A172 (cell line): Measurements from ENCODE around the gene SSTR5. TPM values are rescaled to one million over a fixed set of nuclear protein-coding genes. Genes with fewer than 3 reads are reported as not detected.
"Not testable (repeated sequence)": the region's sequence is repeated elsewhere in the genome, so short reads cannot be mapped to it uniquely, and the experiment has no call there.

ENCODE experiments used
- DNase-seq: peaks from one replicate; pipeline ENCODE4 v3.0.0-alpha.2; 2015; ENCODE audit warnings: low spot score
- total RNA-seq: library from RNA; depleted of rRNA; stranded (reverse); fragments of >200 nt; shearing (Covaris generic); gene quantifications from 2 replicates; pipeline ENCODE4 v1.2.3, GENCODE V29; 2014

SSTR5 gene
- total RNA-seq, 1 experiment from 2014 or later: not detected

DNA sequence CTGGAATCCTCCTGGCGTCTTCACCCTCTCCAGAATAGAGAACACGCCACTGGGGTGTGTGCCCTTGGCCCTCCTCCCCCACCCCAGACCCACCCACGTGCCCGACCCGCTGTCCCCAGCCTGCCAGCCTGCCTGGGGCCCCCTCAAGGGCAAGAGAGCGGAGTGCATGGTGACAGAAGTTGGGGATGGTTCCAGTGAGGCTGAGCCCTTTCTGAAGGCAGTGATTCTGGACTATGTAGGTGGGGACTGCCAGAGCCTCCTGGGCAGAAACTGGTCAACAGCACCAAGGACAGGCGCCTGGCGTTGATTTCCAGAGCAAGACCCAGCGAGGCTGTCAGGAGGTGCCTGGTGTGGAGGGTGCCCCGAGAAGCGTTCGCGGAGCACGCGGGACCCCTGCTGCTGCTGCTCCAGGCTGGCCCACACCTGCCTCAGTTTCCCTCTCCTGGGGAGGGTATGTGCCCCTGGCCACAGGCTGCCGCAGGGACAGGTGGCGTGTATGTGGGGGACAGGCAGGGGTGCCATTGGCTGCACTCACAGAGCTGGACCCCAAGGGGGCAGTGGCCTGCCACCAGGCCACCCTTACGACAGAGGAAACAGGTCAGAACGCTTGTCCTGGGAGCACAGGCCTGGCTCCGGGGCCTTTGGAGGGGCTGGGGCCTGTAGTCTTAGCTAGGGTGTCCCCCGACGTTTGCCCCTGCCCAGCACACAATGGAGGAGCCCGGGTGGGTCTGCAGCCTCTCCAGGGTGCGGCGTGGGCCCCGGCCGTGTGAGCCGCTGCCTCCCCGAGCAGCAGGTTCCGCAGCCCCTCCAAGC lies 1.2 kb downstream of the SSTR5 start:
- no peak for DNase-seq

DNA sequence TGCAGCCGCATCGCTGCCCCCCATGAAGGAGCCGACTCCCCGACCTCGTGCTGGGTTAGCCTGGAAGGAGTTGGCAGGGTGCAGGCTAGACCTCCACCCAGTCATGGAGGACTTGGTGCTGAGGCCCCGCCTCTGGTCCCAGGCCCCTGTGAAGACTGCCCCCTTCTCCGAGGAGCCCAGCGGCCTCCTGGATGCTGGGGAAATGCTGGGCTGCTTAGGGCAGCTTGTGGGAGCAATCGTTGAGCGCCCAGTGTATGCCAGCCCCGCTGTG lies 1.8 kb downstream of the SSTR5 start:
- DNase-seq: no peak

DNA sequence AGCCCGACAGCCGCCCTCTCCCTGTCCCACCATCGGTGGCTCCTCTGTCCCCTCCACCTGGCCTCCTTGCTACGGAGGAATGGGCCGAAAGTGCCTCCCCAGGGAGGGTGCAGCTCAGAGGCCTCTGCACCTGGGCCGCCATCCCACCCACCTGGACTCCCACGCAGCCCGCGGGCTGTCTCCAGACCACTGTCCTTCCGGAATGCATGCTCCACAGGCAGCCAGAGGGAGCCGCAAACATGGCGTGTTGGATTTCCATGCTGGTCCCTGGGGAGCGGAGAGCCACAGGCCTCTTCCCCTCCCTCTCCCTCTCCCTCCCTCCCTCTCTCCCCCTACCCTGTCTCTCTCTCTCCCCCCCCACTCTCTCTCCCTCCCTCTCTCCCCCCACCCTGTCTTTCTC lies 3.0 kb downstream of the SSTR5 start:
- DNase-seq: no peak

DNA sequence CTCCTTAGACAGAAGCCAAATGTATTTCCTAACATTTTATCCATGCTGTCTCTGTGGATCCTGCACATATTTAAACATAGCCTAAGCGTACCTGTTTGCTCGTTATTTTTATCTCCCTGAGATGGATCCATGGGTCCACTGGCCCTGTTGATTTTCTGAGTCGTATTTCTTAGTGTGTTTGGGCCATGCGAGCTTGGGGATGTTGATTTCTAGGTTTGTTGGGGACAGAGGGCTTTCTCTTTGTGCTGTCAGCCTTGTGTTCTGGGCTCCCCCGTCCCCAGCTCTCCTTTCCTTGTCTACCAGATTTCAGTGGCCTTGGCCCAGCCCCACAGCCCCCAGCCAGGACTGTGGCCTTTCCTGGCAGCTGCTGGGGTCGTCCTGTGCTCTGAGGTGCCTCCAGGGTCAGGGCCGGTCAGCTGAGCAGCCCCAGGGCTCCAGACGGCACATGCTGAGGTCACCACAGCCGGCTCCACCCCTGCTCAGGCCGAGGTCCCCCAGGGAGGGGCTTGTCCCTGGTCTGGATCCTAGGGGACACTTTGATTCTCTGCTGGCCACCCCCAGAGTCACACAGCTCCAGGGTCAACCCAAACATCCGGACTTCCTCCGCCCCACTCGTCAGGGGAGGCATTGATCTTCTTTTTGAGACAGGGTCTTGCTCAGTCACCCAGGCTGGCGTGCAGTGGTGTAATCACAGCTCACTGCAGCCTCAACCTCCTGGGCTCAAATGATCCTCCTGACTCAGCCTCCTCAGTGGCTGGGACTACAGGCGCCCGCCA lies 4.4 kb downstream of the SSTR5 start:
- DNase-seq: no peak

DNA sequence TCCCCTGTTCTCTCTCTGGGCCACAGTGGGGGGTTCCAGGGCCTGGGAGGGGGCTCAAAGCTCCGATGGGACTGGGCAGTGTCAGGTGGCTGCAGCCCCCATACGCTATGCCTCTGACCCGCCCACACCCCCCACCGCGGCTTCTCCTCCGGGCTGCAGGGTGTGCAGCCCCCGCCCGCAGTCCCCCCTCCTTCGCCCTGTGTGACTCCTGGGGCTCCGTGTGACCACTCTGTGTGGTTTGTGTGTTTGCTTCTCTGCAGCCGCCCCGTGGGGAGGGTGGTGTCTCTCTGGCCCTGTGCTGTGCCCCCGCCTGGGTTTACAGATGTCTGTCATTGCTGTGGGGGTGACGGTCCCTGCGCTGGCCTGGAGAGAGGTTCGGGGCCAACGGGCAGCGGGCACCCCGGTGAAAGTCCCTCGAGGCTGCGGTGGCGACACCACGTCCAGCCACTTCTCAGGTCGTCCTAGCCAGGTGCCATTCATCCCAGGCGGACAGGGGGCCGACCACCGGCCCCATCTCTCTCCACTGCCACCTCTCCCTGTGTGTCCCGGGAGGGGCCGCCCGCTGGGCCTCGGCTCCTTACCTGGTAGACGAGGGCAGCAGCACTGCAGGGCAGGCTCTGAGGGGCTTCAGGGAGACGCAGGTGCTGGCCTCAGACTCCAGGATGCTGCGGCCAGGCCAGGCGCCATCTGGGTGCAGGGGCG lies 5.5 kb downstream of the SSTR5 start:
- DNase-seq: no peak

DNA sequence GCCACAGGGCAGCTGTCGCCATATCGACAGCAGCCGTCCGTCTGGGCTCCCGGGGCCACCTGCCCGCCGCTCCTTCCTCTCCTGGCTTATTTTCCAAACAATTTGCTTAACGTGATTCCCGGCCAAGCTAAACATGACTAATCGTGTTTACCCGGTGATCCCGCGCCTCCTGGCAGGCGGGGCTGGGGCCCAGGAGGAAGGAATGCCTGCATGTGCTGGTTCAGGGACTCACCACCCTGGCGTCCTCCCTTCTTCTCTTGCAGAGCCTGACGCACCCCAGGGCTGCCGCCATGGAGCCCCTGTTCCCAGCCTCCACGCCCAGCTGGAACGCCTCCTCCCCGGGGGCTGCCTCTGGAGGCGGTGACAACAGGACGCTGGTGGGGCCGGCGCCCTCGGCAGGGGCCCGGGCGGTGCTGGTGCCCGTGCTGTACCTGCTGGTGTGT lies 6.1 kb downstream of the SSTR5 start:
- peak; percentile 88 for DNase-seq

DNA sequence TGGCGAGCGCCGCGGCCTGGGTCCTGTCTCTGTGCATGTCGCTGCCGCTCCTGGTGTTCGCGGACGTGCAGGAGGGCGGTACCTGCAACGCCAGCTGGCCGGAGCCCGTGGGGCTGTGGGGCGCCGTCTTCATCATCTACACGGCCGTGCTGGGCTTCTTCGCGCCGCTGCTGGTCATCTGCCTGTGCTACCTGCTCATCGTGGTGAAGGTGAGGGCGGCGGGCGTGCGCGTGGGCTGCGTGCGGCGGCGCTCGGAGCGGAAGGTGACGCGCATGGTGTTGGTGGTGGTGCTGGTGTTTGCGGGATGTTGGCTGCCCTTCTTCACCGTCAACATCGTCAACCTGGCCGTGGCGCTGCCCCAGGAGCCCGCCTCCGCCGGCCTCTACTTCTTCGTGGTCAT lies 6.8 kb downstream of the SSTR5 start:
- no peak for DNase-seq

DNA sequence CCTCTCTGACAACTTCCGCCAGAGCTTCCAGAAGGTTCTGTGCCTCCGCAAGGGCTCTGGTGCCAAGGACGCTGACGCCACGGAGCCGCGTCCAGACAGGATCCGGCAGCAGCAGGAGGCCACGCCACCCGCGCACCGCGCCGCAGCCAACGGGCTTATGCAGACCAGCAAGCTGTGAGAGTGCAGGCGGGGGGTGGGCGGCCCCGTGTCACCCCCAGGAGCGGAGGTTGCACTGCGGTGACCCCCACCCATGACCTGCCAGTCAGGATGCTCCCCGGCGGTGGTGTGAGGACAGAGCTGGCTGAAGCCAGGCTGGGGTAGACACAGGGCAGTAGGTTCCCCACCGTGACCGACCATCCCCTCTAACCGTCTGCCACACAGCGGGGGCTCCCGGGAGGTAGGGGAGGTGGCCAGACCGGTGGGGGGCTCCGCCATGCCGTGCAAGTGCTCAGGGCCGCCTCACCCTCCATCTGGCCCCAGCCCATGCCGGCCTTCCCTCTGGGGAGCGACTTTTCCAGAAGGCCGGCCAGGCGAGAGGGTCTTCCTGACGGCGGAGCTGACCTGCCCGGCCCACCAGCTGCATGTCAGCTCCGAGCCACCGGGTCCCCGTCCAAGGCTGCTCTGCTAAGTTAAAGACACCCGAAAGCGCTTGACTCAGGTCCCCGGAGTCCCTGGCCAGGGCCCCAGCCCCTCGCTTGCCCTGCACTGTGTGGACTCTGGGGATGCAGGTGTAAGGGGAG lies 7.4 kb downstream of the SSTR5 start:
- DNase-seq: no peak

DNA sequence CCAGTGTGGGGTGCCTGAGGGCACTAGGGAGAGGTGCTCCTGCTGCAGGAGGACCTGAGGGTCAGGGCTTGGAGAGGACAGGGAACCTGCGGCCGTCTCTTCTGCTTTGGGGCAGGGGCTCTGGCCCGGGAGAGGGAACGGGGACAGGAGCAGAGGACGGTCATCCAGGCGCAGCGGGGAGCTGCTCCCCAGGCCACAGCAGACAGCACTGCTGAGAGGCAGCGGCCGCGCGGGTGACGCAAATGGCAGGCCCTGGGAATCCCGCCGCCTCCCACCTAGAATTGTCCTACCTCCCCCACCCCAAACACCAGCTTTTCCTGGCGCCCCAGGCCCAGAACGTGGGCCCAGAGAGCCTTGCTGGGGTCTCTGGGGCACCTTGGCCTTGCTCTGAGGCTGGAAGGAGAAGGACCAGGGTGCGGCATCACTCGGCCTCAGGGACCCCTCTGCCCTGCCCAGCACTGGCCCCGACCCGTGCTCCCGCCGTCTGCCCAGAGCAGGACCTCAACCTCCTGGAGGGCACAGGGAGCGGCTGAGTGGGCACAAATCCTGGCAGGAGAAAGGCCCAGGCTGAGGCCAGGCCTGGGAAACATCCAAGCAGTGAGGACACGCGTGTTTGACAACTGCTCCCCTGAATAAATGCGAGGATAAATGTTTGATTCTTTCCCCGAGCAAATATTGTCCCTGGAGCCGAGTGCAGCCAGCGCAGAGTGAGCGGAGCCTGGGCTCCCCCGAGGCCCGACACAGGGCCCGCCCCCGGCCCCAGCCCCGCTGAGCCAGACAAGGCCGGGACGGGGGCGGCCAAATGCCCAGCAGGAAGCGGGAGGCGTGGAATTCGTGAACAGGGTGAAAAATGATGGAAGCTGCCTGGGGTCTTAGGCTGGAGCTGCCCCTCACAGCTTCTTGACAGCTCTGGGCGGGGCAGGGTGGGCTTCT lies 8.5 kb downstream of the SSTR5 start:
- DNase-seq: no peak

DNA sequence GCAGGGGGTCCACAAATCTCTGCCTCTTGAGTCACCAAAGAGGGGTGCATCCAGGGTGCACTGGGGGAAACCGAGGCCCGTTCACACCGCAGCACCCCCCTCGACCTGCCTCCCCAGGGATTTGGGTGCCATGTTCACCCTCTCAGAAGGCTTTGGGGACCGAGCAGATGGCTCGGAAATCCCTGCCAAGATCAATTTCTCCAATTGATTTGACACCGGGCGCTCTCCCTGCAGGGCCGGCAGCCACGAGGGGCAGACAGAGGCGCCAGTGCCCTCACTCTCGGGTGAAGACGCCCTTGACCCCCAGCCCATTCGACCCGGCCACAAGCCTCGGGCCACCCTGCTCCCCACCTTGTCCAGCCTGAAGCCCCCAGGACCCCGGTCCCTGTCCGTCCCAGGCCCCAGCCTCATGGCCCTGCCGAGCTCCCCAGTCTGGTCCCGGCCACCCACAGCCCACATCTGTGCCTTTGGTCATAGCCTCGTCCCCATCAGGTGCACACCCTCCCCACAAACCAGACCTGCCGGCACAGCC lies 9.3 kb downstream of the SSTR5 start:
- no peak for DNase-seq

DNA sequence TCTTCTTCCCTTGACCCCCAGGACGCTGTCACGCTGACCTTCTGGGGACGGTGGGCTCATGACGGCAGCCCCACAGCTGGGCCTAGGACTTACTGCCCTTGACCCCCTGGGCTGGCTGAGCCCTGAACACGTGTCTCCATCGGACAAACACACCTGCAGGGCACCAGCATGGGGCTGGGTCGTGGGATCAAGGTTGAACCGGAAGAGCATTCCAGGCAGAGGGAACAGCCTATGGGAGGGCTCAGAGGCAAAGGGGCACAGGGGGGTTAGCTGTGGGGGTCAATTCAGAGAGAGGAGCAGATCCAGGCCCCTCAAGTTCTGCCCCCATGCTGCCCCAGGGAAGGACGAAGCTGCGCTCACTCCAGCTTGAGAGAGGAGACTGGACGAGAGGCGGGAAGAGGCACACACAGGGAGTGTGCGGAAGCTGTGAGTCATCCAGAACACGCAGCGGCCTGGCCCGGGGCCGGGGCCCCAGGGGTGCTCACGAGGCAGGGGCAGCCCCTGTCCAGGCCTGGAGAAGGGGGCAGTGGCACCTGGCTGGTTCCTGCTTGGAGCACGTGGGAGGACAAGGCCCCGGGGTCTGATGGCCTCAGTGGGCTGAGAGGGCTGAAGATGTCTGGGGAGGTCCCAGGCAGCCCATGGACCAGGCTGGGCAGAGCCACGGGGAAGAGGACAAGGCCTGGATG lies 9.9 kb downstream of the SSTR5 start:
- DNase-seq: peak; percentile 83

DNA sequence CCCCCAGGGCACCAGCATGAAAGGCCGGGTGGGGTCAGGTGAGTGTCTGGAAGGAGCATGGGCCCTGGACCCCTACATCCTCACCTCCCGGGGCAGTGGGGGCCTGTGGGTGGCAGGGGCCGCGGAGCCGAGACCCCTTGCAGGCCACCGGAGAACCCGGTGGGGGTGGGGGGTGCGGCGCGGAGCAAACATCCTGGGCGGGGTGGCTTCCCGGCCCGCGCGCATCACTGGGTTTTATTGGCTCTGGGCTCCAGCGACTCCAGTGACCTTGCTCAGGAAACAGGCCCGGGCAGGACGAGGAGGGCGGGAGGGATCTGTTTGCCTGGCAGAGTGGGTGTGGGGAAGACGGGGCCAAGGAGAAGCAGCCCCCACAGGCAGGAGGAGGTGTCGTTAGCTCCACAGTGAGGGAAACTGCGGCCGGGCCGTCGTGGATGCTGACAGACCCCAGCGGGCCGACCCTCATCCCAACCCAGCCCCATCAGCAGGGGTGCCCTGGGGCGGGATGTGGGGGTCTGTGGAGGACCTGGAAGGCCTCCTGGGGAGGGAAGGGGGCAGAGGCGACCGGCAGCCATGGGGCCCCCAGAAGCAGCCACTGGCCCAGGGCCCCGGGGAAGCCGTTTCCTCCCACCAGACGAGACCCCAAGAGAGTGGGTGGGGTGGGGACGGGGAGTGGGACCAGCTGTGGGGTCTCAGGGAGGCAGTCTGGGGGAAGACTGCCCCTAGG lies 10.6 kb downstream of the SSTR5 start:
- DNase-seq: peak; percentile 44

DNA sequence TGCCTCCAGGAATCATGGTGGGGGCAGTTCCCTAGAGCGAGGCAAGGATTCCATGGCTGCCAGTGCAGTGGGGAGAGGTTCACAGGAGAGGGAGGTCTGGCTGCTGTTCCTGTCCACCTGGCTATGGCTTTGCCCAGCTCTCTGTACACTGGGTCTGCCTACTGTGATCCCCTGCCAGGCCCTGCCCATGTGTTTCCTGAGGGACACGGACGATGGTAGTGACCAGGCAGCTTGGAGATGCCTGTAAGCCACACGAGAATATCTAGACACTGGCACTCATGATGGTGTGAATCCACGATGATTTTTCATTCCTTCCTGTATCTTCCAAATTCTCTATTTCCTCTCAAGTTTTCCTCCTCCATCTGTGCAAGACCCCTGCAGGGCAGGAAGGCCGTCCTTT lies 12.4 kb downstream of the SSTR5 start:
- no peak for DNase-seq

DNA sequence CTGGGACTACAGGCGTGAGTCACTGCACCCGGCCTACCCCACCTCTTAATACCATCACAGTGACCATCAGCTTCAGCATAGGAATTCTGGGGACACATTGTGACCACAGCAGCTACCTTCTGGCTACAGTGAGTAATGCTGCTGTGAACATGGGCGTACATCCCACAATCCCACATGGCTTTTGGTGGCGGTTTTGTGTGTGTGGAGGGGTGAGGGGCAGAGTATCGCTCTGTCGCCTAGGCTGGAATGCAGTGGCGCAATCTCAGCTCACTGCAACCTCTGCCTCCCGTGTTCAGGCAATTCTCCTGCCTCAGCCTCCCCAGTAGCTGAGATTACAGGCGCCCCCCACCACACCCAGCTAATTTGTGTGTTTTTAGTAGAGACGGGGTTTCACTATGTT lies 13.9 kb downstream of the SSTR5 start:
- DNase-seq: not testable (repeated sequence)

DNA sequence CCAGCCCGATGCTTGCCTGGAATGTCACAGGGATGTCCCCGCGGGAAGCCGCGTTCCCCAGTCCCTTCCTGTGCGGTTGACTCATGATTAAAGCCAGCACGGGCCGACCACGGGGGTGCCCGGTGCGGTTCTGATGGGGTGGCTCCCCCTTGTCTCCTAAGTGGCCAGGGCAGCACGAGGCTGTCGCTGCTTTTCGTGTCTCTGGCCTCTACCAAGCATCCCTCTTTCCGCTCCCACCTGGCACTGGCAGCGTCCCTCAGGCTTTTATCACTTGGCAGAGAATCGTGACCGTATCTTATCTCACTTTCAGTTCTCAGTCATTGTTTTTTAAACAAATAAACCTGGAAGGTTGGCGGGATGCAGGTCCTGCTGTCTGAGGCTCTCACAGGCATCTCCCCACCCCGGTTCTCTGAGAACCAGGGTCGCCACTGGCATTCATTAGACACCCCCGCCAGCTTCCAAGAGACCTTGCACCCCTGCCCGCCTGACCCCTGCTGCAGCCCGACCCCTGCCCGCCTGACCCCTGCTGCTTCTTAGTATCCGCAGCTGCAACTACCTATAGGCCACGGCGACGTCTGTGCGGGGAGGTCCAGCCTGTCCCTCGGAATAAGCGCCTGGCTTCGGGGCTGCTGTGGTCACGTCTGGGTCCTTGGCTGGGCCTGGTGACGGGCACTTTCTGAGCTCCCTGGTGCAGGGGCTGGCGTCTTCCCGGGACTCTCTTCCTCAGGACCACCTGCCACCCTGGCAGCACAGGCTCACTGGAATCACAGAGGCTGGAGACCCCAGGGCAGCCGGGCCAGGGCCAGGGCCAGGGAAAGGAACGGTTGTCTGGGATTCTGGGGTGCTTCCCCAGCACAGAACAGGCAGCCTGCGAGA lies 16.0 kb downstream of the SSTR5 start:
- peak; percentile 56 for DNase-seq

DNA sequence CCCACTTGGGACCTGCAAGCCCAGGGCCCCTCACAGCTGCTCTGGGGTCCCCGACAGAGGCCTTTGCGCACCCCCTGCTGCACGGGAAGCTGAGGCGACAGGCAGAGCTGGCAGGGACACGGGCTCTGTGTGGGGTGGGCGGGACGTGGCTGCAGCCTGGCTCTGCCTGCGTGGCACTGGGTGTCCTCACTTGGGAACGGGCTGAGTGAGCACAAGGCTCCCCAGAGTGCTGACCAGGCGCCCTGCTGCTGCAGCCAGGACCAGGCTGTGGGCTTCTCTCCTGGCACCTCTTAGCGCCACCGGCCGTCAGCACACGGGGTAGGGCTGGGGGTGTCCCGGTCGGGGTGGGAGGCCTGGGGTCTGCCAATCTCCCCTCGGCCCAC lies 16.9 kb downstream of the SSTR5 start:
- no peak for DNase-seq

DNA sequence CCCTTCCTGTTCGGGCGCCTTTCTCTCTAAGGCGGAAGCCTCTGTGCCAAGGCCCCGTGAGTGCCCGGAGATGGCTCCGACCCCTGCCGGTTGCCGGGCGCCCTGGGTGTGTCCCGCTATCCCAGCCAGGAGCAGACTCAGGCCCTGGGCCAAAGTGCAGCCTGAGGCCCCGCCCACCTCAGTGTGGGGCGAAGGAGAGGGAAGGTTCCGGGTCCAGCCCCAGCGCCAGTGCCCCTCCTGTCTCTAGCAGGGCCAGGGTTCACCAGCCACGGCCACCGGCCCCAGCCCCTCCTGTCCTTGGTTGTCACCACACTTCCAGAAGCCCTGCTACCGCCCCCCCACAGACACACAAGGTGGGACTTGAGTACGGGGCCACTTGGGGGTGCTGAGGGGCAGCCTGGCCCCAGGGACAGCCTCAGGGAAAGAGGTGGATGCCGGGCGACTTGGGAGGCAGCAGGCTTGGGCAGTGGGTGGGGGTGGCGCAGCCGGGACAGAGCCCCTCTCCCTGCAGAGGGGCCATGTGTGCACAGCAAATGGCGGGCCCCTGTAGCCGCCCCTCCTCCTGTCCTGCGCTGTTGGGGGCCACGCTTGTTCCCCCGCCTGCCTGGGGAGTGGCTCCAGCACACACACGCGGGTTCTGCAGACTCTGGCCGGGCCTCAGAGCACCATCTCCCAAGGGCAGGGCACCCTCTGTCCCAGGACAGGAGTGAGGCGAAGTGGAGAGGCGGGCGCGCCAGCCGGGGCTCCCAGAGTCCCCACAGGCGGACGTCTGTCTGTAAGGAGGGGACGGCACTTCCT lies 17.5 kb downstream of the SSTR5 start:
- no peak for DNase-seq
